Mucosa of rectum (tissue), 2 donors: Measurements from ENCODE around the gene INPP4B.

Experiments used
- H3K27ac ChIP-seq, 2 donors: one replicate each; pipeline ENCODE4 v1.7.0; 2013; ENCODE audit warnings: inconsistent platforms in 2 of 2, low read depth in 2 of 2, low read length in 2 of 2
- H3K27me3 ChIP-seq, 2 donors: one replicate each; pipeline ENCODE4 v1.7.0; 2013; ENCODE audit warnings: low read length in 2 of 2; ENCODE audit not compliant: control insufficient read depth in 2 of 2, insufficient read depth in 2 of 2
- H3K36me3 ChIP-seq, 2 donors: one replicate each; pipeline ENCODE4 v1.7.0; 2013; ENCODE audit warnings: low read length in 2 of 2; ENCODE audit not compliant: control insufficient read depth in 2 of 2, insufficient read depth in 2 of 2
- H3K4me1 ChIP-seq, 2 donors: one replicate each; pipeline ENCODE4 v1.7.0; 2013; ENCODE audit warnings: low read length in 2 of 2, mild to moderate bottlenecking in 1 of 2; ENCODE audit not compliant: control insufficient read depth in 2 of 2, insufficient read depth in 2 of 2
- H3K4me3 ChIP-seq, 2 donors: one replicate each; pipeline ENCODE4 v1.7.0; 2013; ENCODE audit warnings: low read length in 2 of 2
- H3K9ac ChIP-seq, 2 donors: one replicate each; pipeline ENCODE4 v1.7.0; 2013; ENCODE audit warnings: low read length in 2 of 2, low read depth in 1 of 2, mild to moderate bottlenecking in 1 of 2
- H3K9me3 ChIP-seq, 2 donors: one replicate each; pipeline ENCODE4 v1.7.0; 2013; ENCODE audit warnings: low read length in 2 of 2; ENCODE audit not compliant: control insufficient read depth in 2 of 2
- donor health status: healthy.
- donor health status: Normal muscosa, but diverticular disease.

Gene INPP4B

GRCh38 chr4:142331132-142331531 is 515.0 kb downstream of the INPP4B start:
- H3K36me3 ChIP-seq = no peaks in the 10 kb centered on the region
- no peak overlapping the region for H3K9ac ChIP-seq
- H3K4me1 ChIP-seq = no peaks in the 10 kb centered on the region
- no peaks in the 10 kb centered on the region for H3K9me3 ChIP-seq
- H3K4me3 ChIP-seq = no peak overlapping the region
- no peaks in the 10 kb centered on the region for H3K27me3 ChIP-seq
- H3K27ac ChIP-seq = no peak overlapping the region

- Histone ChIP-seq H3K9ac (no peak overlapping the region), H3K27ac (no peak overlapping the region), H3K36me3 (no peaks in the 10 kb centered on the region), H3K4me1 (no peaks in the 10 kb centered on the region), H3K4me3 (no peak overlapping the region), H3K9me3 (no peaks in the 10 kb centered on the region), H3K27me3 (no peaks in the 10 kb centered on the region)
Observed at GRCh38 chr4:142330311-142330710, 515.8 kb downstream of the INPP4B start.

GRCh38 chr4:142329313-142329712 is 516.8 kb downstream of the INPP4B start:
- Histone ChIP-seq H3K4me3 (no peak overlapping the region), H3K27me3 (no peaks in the 10 kb centered on the region), H3K27ac (no peak overlapping the region), H3K4me1 (no peaks in the 10 kb centered on the region), H3K9ac (no peak overlapping the region), H3K36me3 (no peaks in the 10 kb centered on the region), H3K9me3 (no peaks in the 10 kb centered on the region)

- H3K9ac ChIP-seq = no peak overlapping the region
- H3K27me3 ChIP-seq = no peaks in the 10 kb centered on the region
- H3K4me1 ChIP-seq = no peaks in the 10 kb centered on the region
- no peaks in the 10 kb centered on the region for H3K36me3 ChIP-seq
- no peak overlapping the region for H3K4me3 ChIP-seq
- H3K27ac ChIP-seq = no peak overlapping the region
- H3K9me3 ChIP-seq = no peaks in the 10 kb centered on the region
Observed at GRCh38 chr4:142326181-142326580, 519.9 kb downstream of the INPP4B start.

GRCh38 chr4:142324572-142324971 is 521.5 kb downstream of the INPP4B start:
- Histone ChIP-seq H3K4me1 (no peaks in the 10 kb centered on the region), H3K36me3 (no peaks in the 10 kb centered on the region), H3K27me3 (no peaks in the 10 kb centered on the region), H3K27ac (no peak overlapping the region), H3K9me3 (no peaks in the 10 kb centered on the region), H3K4me3 (no peak overlapping the region), H3K9ac (no peak overlapping the region)

- H3K27ac ChIP-seq = no peak overlapping the region
- no peak overlapping the region for H3K9ac ChIP-seq
- H3K9me3 ChIP-seq = no peaks in the 10 kb centered on the region
- no peaks in the 10 kb centered on the region for H3K36me3 ChIP-seq
- H3K4me1 ChIP-seq = no peaks in the 10 kb centered on the region
- no peak overlapping the region for H3K4me3 ChIP-seq
- no peaks in the 10 kb centered on the region for H3K27me3 ChIP-seq
Observed at GRCh38 chr4:142322996-142323395, 523.1 kb downstream of the INPP4B start.

- Histone ChIP-seq H3K36me3 (no peaks in the 10 kb centered on the region), H3K27ac (no peak overlapping the region), H3K4me1 (peaks cover 17 to 24% of the 10 kb centered on the region in 2 donors)
Observed at GRCh38 chr4:142318280-142318679, 527.8 kb downstream of the INPP4B start.

GRCh38 chr4:142316913-142317312 is 529.2 kb downstream of the INPP4B start:
- no peak overlapping the region for H3K9ac ChIP-seq
- H3K27ac ChIP-seq = no peak overlapping the region

More at GRCh38 chr4:142318280-142318679, 527.8 kb downstream of the INPP4B start:
- H3K4me3 ChIP-seq = no peak overlapping the region
- no peak overlapping the region for H3K9ac ChIP-seq
- no peaks in the 10 kb centered on the region for H3K27me3 ChIP-seq
- H3K9me3 ChIP-seq = no peaks in the 10 kb centered on the region

GRCh38 chr4:142316025-142316424 is 530.1 kb downstream of the INPP4B start:
- H3K9me3 ChIP-seq = no peaks in the 10 kb centered on the region
- no peak overlapping the region for H3K27ac ChIP-seq

More at GRCh38 chr4:142316913-142317312, 529.2 kb downstream of the INPP4B start:
- no peaks in the 10 kb centered on the region for H3K9me3 ChIP-seq
- no peaks in the 10 kb centered on the region for H3K36me3 ChIP-seq
- H3K4me1 ChIP-seq = peaks cover 18 to 26% of the 10 kb centered on the region in 2 donors
- H3K4me3 ChIP-seq = no peak overlapping the region
- H3K27me3 ChIP-seq = no peaks in the 10 kb centered on the region

GRCh38 chr4:142314686-142315085 is 531.4 kb downstream of the INPP4B start:
- no peaks in the 10 kb centered on the region for H3K27me3 ChIP-seq
- peaks cover 18 to 26% of the 10 kb centered on the region in 2 donors for H3K4me1 ChIP-seq
- H3K27ac ChIP-seq = peak overlapping the region; percentile 62 to 82
- no peaks in the 10 kb centered on the region for H3K36me3 ChIP-seq
- H3K9me3 ChIP-seq = no peaks in the 10 kb centered on the region
- peak overlapping the region; percentile 64 to 67 for H3K4me3 ChIP-seq
- H3K9ac ChIP-seq = peak overlapping the region; percentile 15 to 23

More at GRCh38 chr4:142316025-142316424, 530.1 kb downstream of the INPP4B start:
- Histone ChIP-seq H3K4me3 (no peak overlapping the region), H3K27me3 (no peaks in the 10 kb centered on the region), H3K36me3 (no peaks in the 10 kb centered on the region), H3K9ac (no peak overlapping the region), H3K4me1 (peaks cover 18 to 26% of the 10 kb centered on the region in 2 donors)

GRCh38 chr4:142314247-142314646 is 531.9 kb downstream of the INPP4B start:
- peak overlapping the region; percentile 62 to 82 for H3K27ac ChIP-seq
- H3K4me3 ChIP-seq = peak overlapping the region; percentile 64 to 67
- H3K9ac ChIP-seq = peak overlapping the region; percentile 15 to 23
- H3K4me1 ChIP-seq = peaks cover 18 to 26% of the 10 kb centered on the region in 2 donors
- no peaks in the 10 kb centered on the region for H3K9me3 ChIP-seq
- no peaks in the 10 kb centered on the region for H3K27me3 ChIP-seq
- no peaks in the 10 kb centered on the region for H3K36me3 ChIP-seq
